ENCODE measurements around the gene TPO.

GRCh38 chr2:1569879-1570450 lies 156.7 kb downstream of the TPO start:
- TF ChIP-seq CTCF (IDR thresholded peaks at IDR 0.05) (no peak), ZFX (IDR thresholded peaks at IDR 0.05; ENCODE audit: borderline replicate concordance) (no peak)

Data from 22Rv1 (cell line).